ENCODE data around the gene AGT.
"Not testable (repeated sequence)": the region's sequence is repeated elsewhere in the genome, so short reads cannot be mapped to it uniquely, and the experiment has no call there.

The AGT gene

DNA sequence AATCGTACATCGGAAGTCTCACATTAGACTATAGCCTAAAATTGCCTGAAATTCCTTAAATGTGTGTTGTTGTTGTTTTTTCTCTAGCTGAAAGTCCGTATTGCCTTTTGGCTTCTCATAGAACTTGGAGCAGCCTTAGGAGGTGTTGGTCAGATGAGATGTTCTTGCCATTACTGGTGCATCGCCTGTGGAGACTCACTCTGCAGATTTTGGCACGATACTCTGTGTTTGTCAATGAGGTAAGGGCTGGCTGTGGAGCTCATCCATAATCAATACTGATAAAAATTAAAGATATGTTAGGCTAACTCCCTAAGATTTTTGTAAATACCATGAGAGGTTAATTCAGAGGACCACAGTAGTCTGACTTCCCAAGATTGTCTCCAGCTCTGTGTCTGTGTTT is 28.9 kb downstream of the AGT start:
- no peak for DNase-seq

DNA sequence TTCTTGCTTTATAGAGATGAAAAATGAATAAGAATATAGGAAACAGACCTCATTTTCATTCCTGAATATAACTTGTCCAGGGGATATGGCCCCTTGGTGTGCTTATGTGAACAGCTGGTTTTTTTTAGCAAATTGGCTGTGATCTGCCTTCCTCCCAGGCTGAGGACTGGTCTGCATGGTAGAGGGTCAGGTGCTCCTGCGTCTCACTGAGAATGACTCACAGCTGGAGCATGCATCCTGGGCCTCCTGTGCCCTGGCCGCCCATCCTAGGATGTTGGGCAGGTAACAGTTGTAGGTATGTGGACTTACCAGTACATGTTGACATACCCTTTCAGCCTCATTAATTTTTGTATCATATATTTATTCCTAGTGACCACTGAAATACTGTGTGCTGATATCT is 29.8 kb downstream of the AGT start:
- no peak for DNase-seq

DNA sequence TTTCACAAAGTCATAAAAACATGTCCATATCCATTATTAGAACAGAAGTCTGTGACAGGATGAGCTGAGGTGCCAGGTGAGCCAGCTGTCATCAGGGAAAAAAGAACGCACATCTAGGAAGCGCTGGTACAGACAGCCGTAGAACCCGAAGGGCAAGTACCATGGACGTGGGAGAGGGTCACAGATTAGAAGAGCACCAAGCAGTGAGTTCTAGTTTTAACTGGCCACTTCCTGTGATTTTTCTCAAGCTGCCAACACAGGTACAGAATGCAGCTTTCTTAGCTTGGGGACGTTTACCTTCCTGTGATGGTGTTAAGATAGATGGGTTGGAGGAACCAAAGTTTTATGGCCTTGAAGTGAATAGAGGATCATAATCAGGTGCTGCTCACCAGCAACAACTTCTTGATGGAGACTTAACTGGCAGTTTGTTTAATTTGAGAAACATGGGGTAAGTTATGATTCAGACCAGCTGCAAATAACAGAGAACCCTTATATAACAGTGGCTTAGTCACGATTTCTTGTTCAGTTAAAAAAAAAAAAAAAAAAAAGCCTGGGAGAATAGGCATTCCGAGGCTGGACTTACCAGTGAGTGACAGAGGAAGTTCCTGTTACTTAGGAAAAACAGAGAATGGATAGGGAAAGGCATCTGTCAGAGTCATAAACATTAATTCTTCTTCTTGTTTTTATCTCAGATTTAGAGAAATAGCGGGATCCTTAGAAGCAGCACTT is 30.9 kb downstream of the AGT start:
- DNase-seq, result no peak

DNA sequence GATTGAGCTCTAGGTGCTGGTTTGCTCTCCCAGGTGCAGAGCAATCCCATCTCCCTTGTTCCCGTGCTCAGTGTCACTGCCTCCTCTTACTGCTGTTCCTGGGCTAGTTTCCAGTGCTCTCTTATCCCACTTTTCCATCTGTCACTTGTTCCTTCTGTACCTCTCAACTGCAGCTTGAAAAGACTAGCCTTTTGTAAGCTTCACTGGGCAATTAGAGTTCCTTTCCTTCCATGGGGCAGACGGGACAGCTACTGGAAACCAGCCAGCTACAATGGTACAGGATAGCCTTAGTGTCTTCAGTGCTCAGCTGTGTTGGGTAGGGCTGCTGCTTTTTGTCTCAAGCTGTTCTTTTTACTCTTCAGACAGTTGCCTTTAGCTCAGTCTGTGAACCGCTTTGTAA is 31.6 kb downstream of the AGT start:
- no peak for DNase-seq

DNA sequence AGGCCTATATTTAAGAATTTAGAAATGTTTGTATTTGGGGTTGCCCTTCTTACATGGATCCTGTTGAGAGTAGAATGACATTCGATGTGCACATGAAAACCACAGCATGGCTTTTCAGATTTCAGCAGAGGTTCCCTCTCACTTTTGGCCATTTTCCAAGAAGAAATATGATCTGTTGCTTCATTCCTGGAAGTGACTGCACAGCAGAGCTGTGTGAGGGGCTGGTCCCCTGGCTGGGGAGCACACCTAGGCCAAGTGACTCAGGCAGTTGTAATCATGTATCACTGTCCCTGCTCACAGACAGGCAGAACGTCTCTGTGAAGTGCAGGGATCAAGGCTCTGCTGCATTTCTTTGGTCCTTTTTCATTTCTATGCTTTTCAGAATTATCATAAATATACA is 32.3 kb downstream of the AGT start:
- no peak for DNase-seq

DNA sequence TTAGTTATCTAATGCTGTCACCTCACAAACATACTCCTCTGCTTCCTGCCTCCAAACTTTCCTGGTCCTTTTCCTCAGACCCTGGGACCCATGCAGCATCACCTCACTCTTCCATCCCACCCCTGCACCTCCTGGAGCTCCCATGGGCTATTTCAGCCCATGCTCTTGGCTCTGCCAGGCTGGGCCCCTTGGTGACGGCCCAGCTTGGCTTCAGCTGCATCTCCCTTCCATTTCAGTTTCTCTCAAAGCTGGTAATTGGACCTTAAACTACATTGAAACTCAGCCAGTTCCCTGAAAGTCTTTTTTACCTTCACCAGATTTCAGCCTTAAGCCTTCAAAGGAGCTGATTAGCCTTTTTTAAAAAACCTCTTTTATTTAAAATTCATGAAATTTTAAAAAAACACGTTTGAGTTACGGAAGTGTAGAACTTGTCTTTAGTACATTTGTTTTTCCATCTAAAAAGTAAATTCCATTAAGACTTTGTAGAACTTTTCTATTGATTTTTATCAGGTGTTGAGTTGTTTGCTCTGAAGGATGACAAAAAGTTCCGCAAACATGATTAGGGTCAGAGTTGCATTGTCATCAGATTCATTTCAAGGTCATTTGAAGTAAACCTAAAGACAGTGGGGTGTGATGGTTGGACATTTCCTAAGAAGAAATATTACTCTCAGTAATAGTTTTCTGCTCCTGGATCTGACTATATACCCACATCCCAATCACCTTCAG is 33.5 kb downstream of the AGT start:
- DNase-seq, result no peak

DNA sequence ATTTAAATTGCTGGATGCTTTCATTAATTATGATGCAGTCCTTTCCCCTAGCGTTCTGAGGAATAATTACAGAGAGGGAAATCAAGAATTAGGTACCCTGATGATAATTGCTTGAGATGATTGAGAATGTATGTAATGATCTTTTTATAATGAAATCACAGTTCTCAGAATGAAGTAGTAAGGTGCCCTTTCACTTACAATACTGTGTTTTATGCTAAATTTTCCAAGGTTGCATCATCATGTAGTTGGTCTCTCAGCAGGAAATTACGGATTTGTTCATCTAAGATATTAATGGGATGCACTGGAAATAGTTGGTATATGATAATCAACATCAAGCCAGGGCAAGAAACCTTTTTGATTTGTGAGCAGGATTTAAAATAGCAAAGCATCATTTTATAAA is 34.1 kb downstream of the AGT start:
- DNase-seq, result no peak

DNA sequence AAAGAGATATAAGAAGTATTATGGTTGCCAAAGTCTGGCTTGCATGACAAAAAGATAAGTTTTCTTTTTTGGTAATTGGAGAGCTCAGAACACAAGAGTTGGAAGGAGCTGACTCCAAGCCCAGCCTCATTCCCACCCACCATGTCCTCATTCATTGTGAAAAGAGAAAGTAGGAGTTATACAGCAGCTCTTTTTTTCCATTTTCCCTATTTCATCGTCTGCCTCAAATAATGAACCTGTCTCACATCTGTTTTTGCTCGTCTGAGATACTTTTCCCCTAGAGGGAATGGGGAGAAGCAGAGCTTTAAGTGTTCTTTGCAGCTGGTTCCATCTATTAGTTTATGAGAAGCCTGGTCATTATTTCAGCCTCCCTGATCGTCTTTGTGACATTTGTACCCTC is 34.7 kb downstream of the AGT start:
- DNase-seq, result no peak

DNA sequence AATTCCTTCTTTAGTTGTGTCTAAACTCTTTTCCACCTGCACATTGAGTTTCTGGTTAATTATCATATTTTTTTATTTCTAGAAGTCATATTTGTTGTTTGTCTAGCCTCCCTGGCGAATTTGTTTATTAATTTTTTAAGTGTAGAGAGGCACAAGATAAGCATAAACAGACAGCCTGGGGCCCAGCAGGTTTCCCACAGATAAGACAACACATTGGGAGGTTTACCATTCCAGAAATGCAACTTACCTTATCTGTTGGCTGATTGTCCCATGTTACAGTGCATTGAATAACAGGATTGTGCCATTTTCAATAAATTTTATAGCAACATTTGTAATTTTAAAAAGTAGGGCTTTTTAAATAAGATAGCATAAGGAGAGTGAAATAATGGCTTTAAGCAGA is 36.7 kb downstream of the AGT start:
- no peak for DNase-seq

DNA sequence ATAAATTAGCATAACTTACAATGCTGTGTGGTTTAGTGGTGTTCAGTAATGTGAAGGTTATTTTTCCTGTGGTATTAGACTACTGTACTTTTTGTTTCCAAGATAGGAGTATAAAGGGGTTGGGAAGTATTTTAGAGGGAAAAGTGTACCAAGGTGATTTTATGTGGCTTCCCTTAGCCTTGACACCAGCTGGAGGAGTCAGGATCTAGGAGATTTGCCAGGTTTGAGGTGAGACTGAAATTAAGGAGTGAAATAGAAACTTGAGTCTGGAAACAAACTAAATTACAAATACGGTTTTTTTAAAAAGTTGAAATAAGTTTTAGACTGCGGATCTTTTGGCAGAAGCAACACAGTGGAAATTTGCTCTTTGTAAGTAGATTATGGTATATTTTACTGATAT is 39.3 kb downstream of the AGT start:
- DNase-seq, result no peak

DNA sequence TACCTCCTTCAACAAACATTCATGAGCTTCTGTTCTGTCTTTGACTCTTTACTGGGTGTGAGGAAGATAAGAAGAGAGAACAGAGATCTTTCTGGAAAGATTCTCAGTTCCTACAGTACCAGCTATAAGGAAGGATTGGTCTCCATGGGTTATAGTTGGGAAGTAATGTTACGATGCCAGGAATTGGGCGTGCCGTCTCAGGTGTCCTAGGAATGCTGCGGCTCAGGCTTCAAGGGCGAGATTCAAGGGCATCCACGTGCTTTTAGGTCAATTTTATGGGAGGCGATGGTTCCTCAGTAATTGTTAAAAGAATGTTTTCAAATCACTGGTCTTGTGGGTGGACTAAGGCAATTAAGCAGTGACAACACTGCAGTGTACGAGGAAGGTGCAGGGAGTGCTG is 44.4 kb downstream of the AGT start:
- no peak for DNase-seq

DNA sequence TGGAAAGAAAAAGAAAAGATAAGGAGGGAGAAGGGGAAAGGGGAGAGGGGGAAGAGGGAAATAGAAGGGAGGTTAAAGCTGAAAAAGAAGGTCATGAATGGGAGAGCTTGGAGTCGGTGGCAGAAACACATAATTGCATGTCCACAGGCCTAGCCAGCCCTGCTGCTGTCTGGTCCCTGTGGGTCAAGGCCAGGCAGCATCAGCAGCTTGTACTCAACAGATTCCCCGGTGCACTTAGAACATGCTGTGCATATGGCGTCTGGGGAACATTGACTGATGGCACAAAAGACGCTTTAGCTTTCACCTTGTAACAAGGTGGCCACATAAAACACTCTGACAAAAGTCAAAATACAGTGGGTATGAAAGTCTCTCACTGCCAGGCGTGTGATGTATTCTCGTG is 45.7 kb downstream of the AGT start:
- no peak for DNase-seq

DNA sequence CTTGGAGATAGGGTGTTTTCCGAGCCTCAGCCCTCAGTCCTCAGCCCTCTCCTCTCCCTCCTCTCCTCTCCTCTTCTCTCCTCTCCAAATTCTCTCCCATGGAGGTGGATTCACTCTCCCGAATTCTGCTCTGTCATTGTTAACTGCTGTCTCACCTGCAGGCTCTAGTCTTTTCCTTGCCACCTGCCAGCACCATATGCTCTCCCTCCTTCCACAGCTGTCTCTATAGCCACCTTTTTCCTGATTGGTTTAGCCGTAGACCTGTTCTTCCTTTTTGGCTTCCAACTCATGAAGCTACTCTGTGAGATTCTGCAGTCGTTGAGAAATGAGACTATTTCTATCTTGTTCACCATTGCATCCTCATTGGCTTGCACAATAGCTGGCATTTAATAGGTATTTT is 51.9 kb downstream of the AGT start:
- DNase-seq, result no peak

DNA sequence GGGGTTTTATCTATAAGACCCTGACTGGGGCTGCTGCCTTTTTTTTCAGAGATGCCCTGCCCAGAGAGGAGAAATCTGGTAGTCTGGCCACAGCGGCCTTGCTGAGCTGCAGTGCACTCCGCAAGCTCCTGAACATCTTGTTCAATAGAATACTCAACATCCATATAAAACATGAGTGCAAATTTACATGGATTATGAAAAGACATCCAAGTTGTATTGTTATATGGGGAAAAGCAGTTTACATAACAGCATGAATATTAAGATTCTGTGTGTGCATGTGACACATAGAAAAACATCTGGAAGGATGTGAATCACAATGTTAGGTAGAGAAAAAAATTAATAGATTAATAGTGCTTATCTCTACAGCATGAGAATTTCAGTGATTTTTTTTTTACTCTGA is 55.2 kb downstream of the AGT start:
- DNase-seq, result no peak

DNA sequence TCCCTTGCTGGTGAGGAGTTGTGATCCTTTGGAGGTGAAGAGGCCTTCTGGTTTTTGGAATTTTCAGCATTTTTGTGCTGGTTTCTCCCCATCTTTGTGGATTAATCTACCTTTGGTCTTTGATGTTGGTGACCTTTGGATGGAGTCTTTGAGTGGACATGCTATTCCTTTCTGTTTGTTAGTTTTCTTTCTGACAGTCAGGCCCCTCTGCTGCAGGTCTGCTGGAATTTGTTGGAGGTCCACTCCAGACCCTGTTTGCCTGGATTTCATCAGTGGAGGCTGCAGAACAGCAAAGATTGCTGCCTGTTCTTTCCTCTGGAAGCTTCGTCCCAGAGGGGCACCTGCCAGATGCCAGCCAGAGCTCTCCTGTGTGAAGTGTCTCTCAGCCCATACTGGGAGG is 55.8 kb downstream of the AGT start:
- not testable (repeated sequence) for DNase-seq

DNA sequence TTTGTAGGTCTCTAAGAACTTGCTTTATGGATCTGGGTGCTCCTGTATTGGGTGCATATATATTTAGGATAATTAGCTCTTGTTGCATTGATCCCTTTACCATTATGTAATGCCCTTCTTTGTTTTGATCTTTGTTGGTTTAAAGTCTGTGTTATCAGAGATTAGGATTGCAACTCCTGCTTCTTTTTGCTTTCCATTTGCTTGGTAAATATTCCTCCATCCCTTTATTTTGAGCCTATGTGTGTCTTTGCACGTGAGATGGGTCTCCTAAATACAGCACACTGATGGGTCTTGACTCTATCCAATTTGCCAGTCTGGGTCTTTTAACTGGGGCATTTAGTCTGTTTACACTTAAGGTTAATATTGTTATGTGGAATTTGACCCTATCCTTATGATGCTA is 57.2 kb downstream of the AGT start:
- DNase-seq, result not testable (repeated sequence)

Data from CD4-positive, alpha-beta T cell treated with Interleukin-12 subunit alpha and Interleukin-12 subunit beta, for 1 hour (primary cell).